IMR-90 (cell line): ENCODE data around the gene CDC42BPG. TPM values are rescaled to one million over a fixed set of nuclear protein-coding genes. Genes with fewer than 3 reads are reported as not detected.

Source experiments
- ATAC-seq: fragments of 200-7000 bp; cut with Tn5 transposase; 2 replicates; pipeline ENCODE4 v1.9.1; 2020; ENCODE audit warnings: low read depth, mild to moderate bottlenecking, moderate library complexity
- BruUV-seq: library from RNA; stranded (reverse); fragments of 400-500 nt; replicated peaks from 2 replicates; lab custom pipeline; 2021; lab: Mats Ljungman, UMichigan
- CTCF ChIA-PET: fragments of 300-600 bp; formaldehyde crosslinking; extraction: SDS; loops from one replicate; lab custom pipeline; 2021; ENCODE audit warnings: antibody characterized with exemption; lab: Yijun Ruan, JAX
- POLR2A ChIA-PET: fragments of 300-600 bp; sonication (Branson Sonifier 250); formaldehyde crosslinking; loops from one replicate; lab custom pipeline; 2022; ENCODE audit warnings: antibody characterized with exemption; ENCODE audit not compliant: unreplicated experiment; lab: Charles Lee
- DNase-seq: peaks from one replicate; pipeline ENCODE4 v3.0.0; 2013
- H2AFZ ChIP-seq: replicated peaks from 2 replicates; pipeline ENCODE3; 2013; ENCODE audit warnings: low read length, mild to moderate bottlenecking; ENCODE audit not compliant: poor library complexity
- H2AK5ac ChIP-seq: 2 replicates; pipeline ENCODE4 v1.6.1; 2013; ENCODE audit warnings: low read depth, low read length, inconsistent platforms
- H2AK9ac ChIP-seq: replicated peaks from 2 replicates; pipeline ENCODE3; 2013; ENCODE audit warnings: mild to moderate bottlenecking, low read depth, low read length, moderate library complexity; ENCODE audit not compliant: poor library complexity
- H2BK120ac ChIP-seq: 2 replicates; pipeline ENCODE4 v1.6.1; 2013; ENCODE audit warnings: low read depth, low read length, inconsistent platforms
- H2BK15ac ChIP-seq: 3 replicates; pipeline ENCODE4 v1.6.1; 2013; ENCODE audit warnings: low read depth, low read length, inconsistent platforms
- H2BK20ac ChIP-seq: 2 replicates; pipeline ENCODE4 v1.6.1; 2013; ENCODE audit warnings: low read depth, mild to moderate bottlenecking, inconsistent platforms, low read length, moderate library complexity
- H2BK5ac ChIP-seq: 2 replicates; pipeline ENCODE4 v1.6.1; 2013; ENCODE audit warnings: mild to moderate bottlenecking, low read depth, low read length, inconsistent platforms; ENCODE audit not compliant: poor library complexity, severe bottlenecking
- H3K14ac ChIP-seq: replicated peaks from 2 replicates; pipeline ENCODE4 v1.6.1; 2013; ENCODE audit warnings: low read depth, low read length, inconsistent platforms
- H3K18ac ChIP-seq: 2 replicates; pipeline ENCODE4 v1.6.1; 2013; ENCODE audit warnings: low read depth, low read length, control low read depth
- H3K23ac ChIP-seq: 2 replicates; pipeline ENCODE4 v1.6.1; 2013; ENCODE audit warnings: low read depth, low read length, inconsistent platforms
- H3K27ac ChIP-seq: 2 replicates; pipeline ENCODE4 v1.5.1; 2013; ENCODE audit warnings: mild to moderate bottlenecking, control low read depth, low read length; ENCODE audit not compliant: insufficient read depth
- H3K27me3 ChIP-seq: 2 replicates; pipeline ENCODE4 v1.6.1; 2013; ENCODE audit warnings: low read length; ENCODE audit not compliant: control insufficient read depth, insufficient read depth
- H3K36me3 ChIP-seq: 2 replicates; pipeline ENCODE4 v1.6.1; 2013; ENCODE audit warnings: low read length, mixed read lengths; ENCODE audit not compliant: control insufficient read depth, insufficient read depth
- H3K4ac ChIP-seq: 2 replicates; pipeline ENCODE4 v1.6.1; 2013; ENCODE audit warnings: low read depth, low read length, inconsistent platforms
- H3K4me1 ChIP-seq: 2 replicates; pipeline ENCODE4 v1.6.1; 2013; ENCODE audit warnings: low read length, mixed read lengths; ENCODE audit not compliant: control insufficient read depth, insufficient read depth
- H3K4me2 ChIP-seq: 2 replicates; pipeline ENCODE4 v1.6.1; 2013; ENCODE audit warnings: low read depth, mild to moderate bottlenecking, control low read depth, low read length, moderate library complexity
- H3K4me3 ChIP-seq: 2 replicates; pipeline ENCODE4 v1.5.1; 2013; ENCODE audit warnings: low read depth, mild to moderate bottlenecking, control low read depth, low read length, moderate library complexity; ENCODE audit not compliant: insufficient read depth
- H3K56ac ChIP-seq: 2 replicates; pipeline ENCODE4 v1.6.1; 2013; ENCODE audit warnings: low read length, inconsistent platforms; ENCODE audit not compliant: insufficient read depth; ENCODE audit errors: extremely low read depth
- H3K79me1 ChIP-seq, 2 experiments: 2 replicates each; pipeline ENCODE4 v1.6.1; 2013; ENCODE audit warnings: low read length in 2 of 2, inconsistent platforms in 1 of 2, low read depth in 1 of 2
- H3K9ac ChIP-seq: 2 replicates; pipeline ENCODE4 v1.6.1; 2013; ENCODE audit warnings: low read depth, low read length, control low read depth
- H3K9me1 ChIP-seq: 2 replicates; pipeline ENCODE4 v1.6.1; 2013; ENCODE audit warnings: low read length, inconsistent platforms; ENCODE audit not compliant: insufficient read depth
- H3K9me3 ChIP-seq: 2 replicates; pipeline ENCODE4 v1.6.1; 2013; ENCODE audit warnings: low read length; ENCODE audit not compliant: control insufficient read depth, insufficient read depth
- H4K20me1 ChIP-seq: 2 replicates; pipeline ENCODE4 v1.6.1; 2013; ENCODE audit warnings: low read length, inconsistent platforms; ENCODE audit not compliant: insufficient read depth
- H4K5ac ChIP-seq: 2 replicates; pipeline ENCODE4 v1.6.1; 2013; ENCODE audit warnings: mild to moderate bottlenecking, low read depth, low read length, control low read depth
- H4K8ac ChIP-seq, 2 experiments: 2 replicates each; pipeline ENCODE4 v1.6.1; 2013; ENCODE audit warnings: low read depth in 2 of 2, low read length in 2 of 2, control low read depth in 1 of 2, inconsistent platforms in 1 of 2
- H4K91ac ChIP-seq: 2 replicates; pipeline ENCODE4 v1.6.1; 2013; ENCODE audit warnings: low read depth, low read length, inconsistent platforms; ENCODE audit not compliant: insufficient read depth
- BHLHE40 ChIP-seq: fragments of 150-350 bp; IDR thresholded peaks from 2 replicates; pipeline ENCODE4 v1.6.1; 2016; ENCODE audit warnings: mild to moderate bottlenecking, low read depth, low read length
- CEBPB ChIP-seq: IDR thresholded peaks from 2 replicates; pipeline ENCODE4 v1.6.1; 2012; ENCODE audit warnings: low read depth, low read length, improper control_type of control experiment
- CHD1 ChIP-seq: IDR thresholded peaks from 2 replicates; pipeline ENCODE4 v1.6.1; 2012; ENCODE audit warnings: low read depth, low read length, improper control_type of control experiment
- CTCF ChIP-seq: conservative IDR thresholded peaks from 2 replicates; pipeline ENCODE4 v1.5.1; 2012; ENCODE audit warnings: mild to moderate bottlenecking, low read depth, low read length, improper control_type of control experiment
- FOS ChIP-seq: fragments of 150-350 bp; IDR thresholded peaks from 2 replicates; pipeline ENCODE4 v1.6.1; 2016; ENCODE audit warnings: low read depth, low read length
- MAFK ChIP-seq: IDR thresholded peaks from 2 replicates; pipeline ENCODE4 v1.6.1; 2012; ENCODE audit warnings: low read depth, low read length, improper control_type of control experiment
- MAZ ChIP-seq: IDR thresholded peaks from 2 replicates; pipeline ENCODE4 v1.6.1; 2012; ENCODE audit warnings: low read depth, mild to moderate bottlenecking, low read length, improper control_type of control experiment, moderate library complexity, borderline replicate concordance
- MXI1 ChIP-seq: IDR thresholded peaks from 2 replicates; pipeline ENCODE4 v1.6.1; 2012; ENCODE audit warnings: low read depth, mild to moderate bottlenecking, low read length, moderate library complexity, borderline replicate concordance
- NFE2L2 ChIP-seq: fragments of 150-350 bp; IDR thresholded peaks from 2 replicates; pipeline ENCODE4 v1.6.1; 2016; ENCODE audit warnings: low read depth, mild to moderate bottlenecking, low read length
- RAD21 ChIP-seq: IDR thresholded peaks from 2 replicates; pipeline ENCODE4 v1.6.1; 2012; ENCODE audit warnings: low read length, improper control_type of control experiment
- RCOR1 ChIP-seq: IDR thresholded peaks from 2 replicates; pipeline ENCODE4 v1.6.1; 2012; ENCODE audit warnings: mild to moderate bottlenecking, low read length, improper control_type of control experiment; ENCODE audit not compliant: insufficient replicate concordance
- RFX5 ChIP-seq: IDR thresholded peaks from 2 replicates; pipeline ENCODE4 v1.8.0; 2012; ENCODE audit warnings: low read depth, mild to moderate bottlenecking, low read length, moderate library complexity
- SMC3 ChIP-seq: fragments of 150-350 bp; IDR thresholded peaks from 2 replicates; pipeline ENCODE4 v1.6.1; 2016; ENCODE audit warnings: low read depth, mild to moderate bottlenecking, antibody characterized with exemption, low read length, moderate library complexity
- USF2 ChIP-seq: fragments of 150-350 bp; IDR thresholded peaks from 2 replicates; pipeline ENCODE4 v1.6.1; 2017; ENCODE audit warnings: mild to moderate bottlenecking, antibody characterized with exemption, low read length, low read depth
- WGBS, 2 experiments: methylation state at CpG; one replicate each; pipeline versions ENCODE4 v1.1.5 to v1.1.7; 2013; ENCODE audit warnings: missing lambda C conversion rate in 2 of 2; ENCODE audit not compliant: insufficient read length in 1 of 2; ENCODE audit errors: extremely low coverage in 2 of 2; 5-methylcytosine and 5-hydroxymethylcytosine counted together
- dilution Hi-C: fragments of 300-500 bp; cut with HindIII; formaldehyde crosslinking; loops from one replicate; pipeline ENCODE4 v1.14.3; 2018; ENCODE audit warnings: low sequenced_read_pairs; ENCODE audit not compliant: unreplicated experiment
- in situ Hi-C: fragments of 300-500 bp; cut with MboI; formaldehyde crosslinking; loops from 3 replicates; pipeline ENCODE4 v1.14.3; 2019; ENCODE audit warnings: low sequenced_read_pairs, inconsistent platforms, mixed read lengths
- intact Hi-C: fragments of 100-400 bp; cut with micrococcal nuclease; formaldehyde crosslinking; loops from 2 replicates; pipeline ENCODE4 v1.10.0; 2022
- polyA plus RNA-seq, 3 experiments: library from polyadenylated mRNA; depleted of rRNA; stranded (reverse); fragments of >200 nt; gene quantifications; 2 replicates each; pipeline ENCODE4 v1.2.3, GENCODE V29; 2012; ENCODE audit warnings: low replicate concordance in 1 of 3
- total RNA-seq: library from RNA; depleted of rRNA; stranded (reverse); fragments of >200 nt; gene quantifications from 2 replicates; pipeline ENCODE4 v1.2.3, GENCODE V29; 2012

Gene CDC42BPG
- total and polyA plus RNA-seq, 2 of the 4 experiments (the other 2 are of a cell fraction) = under 0.01 to 0.12 TPM

DNA sequence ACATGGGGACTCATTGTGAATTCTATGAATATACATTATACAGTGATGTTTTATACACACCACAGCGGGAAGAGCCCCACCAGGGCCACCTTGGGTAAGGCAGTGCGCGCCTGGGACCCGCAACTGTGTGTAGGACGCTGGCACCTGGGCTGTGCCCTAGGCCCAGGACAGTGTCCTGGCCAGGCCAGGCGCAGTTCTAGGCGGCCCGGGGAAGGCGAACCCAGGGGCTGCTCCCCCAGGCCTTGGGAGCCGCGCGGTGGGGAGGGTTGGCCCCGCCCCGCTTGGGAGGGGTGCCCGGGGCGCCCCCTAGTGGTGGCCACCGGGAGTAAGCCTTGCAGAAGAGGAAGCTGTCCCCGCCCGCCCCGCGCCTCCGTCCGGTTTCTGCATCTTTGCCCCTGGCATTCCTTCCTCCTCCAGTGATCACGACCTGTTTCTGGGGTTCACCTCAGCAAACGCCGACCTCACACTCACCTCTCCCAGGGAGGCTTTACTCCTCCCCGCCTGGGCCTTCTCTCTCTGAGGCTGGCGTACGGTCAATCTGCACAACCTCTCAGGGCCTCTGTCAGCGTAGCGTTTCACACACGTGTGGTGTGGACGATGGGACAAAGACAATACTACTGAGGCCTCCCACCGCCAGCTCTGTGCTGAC, 43.4 kb upstream of the CDC42BPG start:
- dilution Hi-C loops (no loop called here), intact Hi-C loops (loop anchor here (1.0 kb wide), 1 partner anchor 41 kb away; no protein-coding TSS in a partner anchor), in situ Hi-C loops (no loop called here)
- H2AK9ac ChIP-seq = peak overlapping the region; percentile 83
- peaks cover 12% of the 10 kb centered on the region for H3K9me1 ChIP-seq
- H3K27me3 ChIP-seq = no peaks in the 10 kb centered on the region
- H3K27ac ChIP-seq = peak overlapping the region; percentile 30; the same call in 1 of the 2 replicates
- ATAC-seq = peak; percentile 84
- peak overlapping the region; percentile 67 for H3K14ac ChIP-seq
- peak overlapping the region; percentile 81 for H3K4ac ChIP-seq
- ChIA-PET POLR2A (interaction anchor here (0.6 kb wide), 1 partner anchor 126 kb away, joined by 4 read pairs; the partner anchor contains the start of gene ARL2), CTCF (interaction anchor here (0.5 to 2.2 kb wide), 11 partner anchors 11 to 435 kb away, joined by 3 to 15 read pairs (median 3); partner anchors contain the start of gene CDC42BPG)
- no peak for DNase-seq
- peaks cover 0 to 3% of the 10 kb centered on the region in 2 experiments; a peak in 1 of 4 replicates for H3K79me1 ChIP-seq
- peak overlapping the region; percentile 57 for H3K4me2 ChIP-seq
- H2AFZ ChIP-seq = peak overlapping the region; percentile 98
- WGBS, 2 experiments = 5% methylated on average over 11 of the region's 34 CpGs; no CpG with 5 or more reads in 1 of the 2 experiments
- H2BK15ac ChIP-seq = peak overlapping the region; percentile 18; the same call in 1 of the 3 replicates
- H2BK120ac ChIP-seq = peak overlapping the region; percentile 81
- no peaks in the 10 kb centered on the region for H3K36me3 ChIP-seq
- peak overlapping the region; percentile 86 for H2AK5ac ChIP-seq
- BruUV-seq = no TSS peak
- H4K20me1 ChIP-seq = peaks cover 3% of the 10 kb centered on the region; the same call in 1 of the 2 replicates
- peak overlapping the region; percentile 67; the same call in 1 of the 2 replicates for H3K18ac ChIP-seq
- peak overlapping the region; percentile 73 for H4K5ac ChIP-seq
- H3K4me1 ChIP-seq = peaks cover 10% of the 10 kb centered on the region
- peak overlapping the region; percentile 88 to 96 for H4K8ac ChIP-seq
- H2BK5ac ChIP-seq = peak overlapping the region; percentile 44
- H3K23ac ChIP-seq = peak overlapping the region; percentile 53; the same call in 1 of the 2 replicates
- H4K91ac ChIP-seq = peak overlapping the region; percentile 77
- H3K9ac ChIP-seq = 0 out of 2 replicates have a peak overlapping the region, but pooled peaks have one; percentile 49
- H3K9me3 ChIP-seq = no peaks in the 10 kb centered on the region
- H3K56ac ChIP-seq = no peak overlapping the region
- H3K4me3 ChIP-seq = no peak overlapping the region
- H2BK20ac ChIP-seq = 0 out of 2 replicates have a peak overlapping the region, but pooled peaks have one; percentile 31
- TF ChIP-seq MXI1 = no peak
- TF ChIP-seq RCOR1 = no peak
- no peak for TF ChIP-seq NFE2L2
- no peak for TF ChIP-seq CHD1
- no peak for TF ChIP-seq MAFK
- TF ChIP-seq CTCF = peak; percentile 76
- TF ChIP-seq CEBPB = no peak
- peak; percentile 95 for TF ChIP-seq MAZ
- peak; percentile 41 for TF ChIP-seq RAD21
- no peak for TF ChIP-seq RFX5
- TF ChIP-seq SMC3 = peak; percentile 52
- TF ChIP-seq USF2 = no peak
- TF ChIP-seq FOS = no peak
- TF ChIP-seq BHLHE40 = no peak
